HepG2 (cell line): ENCODE measurements around the gene JPH4. TPM values are rescaled to one million over a fixed set of nuclear protein-coding genes. Genes with fewer than 3 reads are reported as not detected.

Experiments
- CBX1 ChIP-seq: IDR thresholded peaks from one replicate; pipeline ENCODE4 v1.6.1; 2016; ENCODE audit warnings: antibody characterized with exemption, low read depth
- EP300 ChIP-seq, 3 experiments: sonication (generic) in 1 of 3; formaldehyde crosslinking in 1 of 3; IDR thresholded peaks; 2 replicates each; pipeline versions ENCODE4 v1.5.1 to v1.6.1; 2011 to 2020; ENCODE audit warnings: low read depth in 2 of 3, low read length in 2 of 3, borderline replicate concordance in 1 of 3, improper control_type of control experiment in 1 of 3, mild to moderate bottlenecking in 1 of 3, missing genetic modification reagents in 1 of 3, moderate library complexity in 1 of 3
- GATAD2A ChIP-seq: IDR thresholded peaks from 2 replicates; pipeline ENCODE4 v1.6.1; 2016
- HDAC2 ChIP-seq: sonication (generic); formaldehyde crosslinking; IDR thresholded peaks from 2 replicates; pipeline ENCODE4 v1.4.0; 2020; ENCODE audit warnings: missing genetic modification reagents
- HMGA1 ChIP-seq: sonication (generic); formaldehyde crosslinking; conservative IDR thresholded peaks from 2 replicates; pipeline ENCODE4 v1.4.0; 2020; ENCODE audit warnings: missing genetic modification reagents
- HNF4A ChIP-seq: sonication (generic); formaldehyde crosslinking; IDR thresholded peaks from 2 replicates; pipeline ENCODE4 v1.4.0; 2020; ENCODE audit warnings: missing genetic modification reagents
- KDM5A ChIP-seq: fragments of 200-600 bp; sonication (generic); IDR thresholded peaks from 2 replicates; pipeline ENCODE4 v1.7.0; 2018; ENCODE audit warnings: antibody characterized with exemption, mild to moderate bottlenecking, low read length, borderline replicate concordance
- KLF13 ChIP-seq: sonication (generic); formaldehyde crosslinking; IDR thresholded peaks from 2 replicates; pipeline ENCODE4 v1.4.0; 2020; ENCODE audit warnings: mild to moderate bottlenecking, missing genetic modification reagents
- MAZ ChIP-seq, 2 experiments: sonication (generic) in 1 of 2; formaldehyde crosslinking in 1 of 2; IDR thresholded peaks; 2 replicates each; pipeline versions ENCODE4 v1.5.0 to v1.6.1; 2012 to 2020; ENCODE audit warnings: low read depth in 2 of 2, mild to moderate bottlenecking in 2 of 2, borderline replicate concordance in 1 of 2, improper control_type of control experiment in 1 of 2, low read length in 1 of 2, missing genetic modification reagents in 1 of 2, moderate library complexity in 1 of 2
- MTA1 ChIP-seq: sonication (generic); formaldehyde crosslinking; IDR thresholded peaks from 2 replicates; pipeline ENCODE4 v1.4.0; 2020; ENCODE audit warnings: missing genetic modification reagents, mild to moderate bottlenecking, borderline replicate concordance
- NFKB2 ChIP-seq: sonication (generic); formaldehyde crosslinking; IDR thresholded peaks from 2 replicates; pipeline ENCODE4 v1.4.0; 2020; ENCODE audit warnings: missing genetic modification reagents, borderline replicate concordance
- POLR2G ChIP-seq: fragments of 200-400 bp; formaldehyde crosslinking; IDR thresholded peaks from 2 replicates; pipeline ENCODE4 v1.6.1; 2018; ENCODE audit warnings: mild to moderate bottlenecking, low read depth, low read length, moderate library complexity
- SP4 ChIP-seq: sonication (generic); formaldehyde crosslinking; IDR thresholded peaks from 2 replicates; pipeline ENCODE4 v1.8.1; 2023; ENCODE audit warnings: mild to moderate bottlenecking, missing genetic modification reagents
- ZBTB3 ChIP-seq: sonication (generic); formaldehyde crosslinking; IDR thresholded peaks from 2 replicates; pipeline ENCODE4 v1.4.0; 2020; ENCODE audit warnings: low read depth, mild to moderate bottlenecking, moderate library complexity, missing genetic modification reagents, borderline replicate concordance
- ZNF264 ChIP-seq: sonication (generic); formaldehyde crosslinking; IDR thresholded peaks from 2 replicates; pipeline ENCODE4 v1.4.0; 2020; ENCODE audit warnings: missing genetic modification reagents
- ZNF788 ChIP-seq: sonication (generic); formaldehyde crosslinking; IDR thresholded peaks from 2 replicates; pipeline ENCODE4 v1.5.0; 2020; ENCODE audit warnings: mild to moderate bottlenecking, missing genetic modification reagents, borderline replicate concordance
- polyA plus RNA-seq, 8 experiments: library from polyadenylated mRNA; depleted of rRNA in 3 of 8; stranded (reverse) in 7 of 8; unstranded in 1 of 8; fragments of >200 nt; fragmentation: Illumina TruSeq in 4 of 8; extraction: Trizol in 4 of 8; gene quantifications; 2 replicates each; pipeline versions ENCODE4 v1.2.1 to v1.2.3, GENCODE V29; 2011 to 2016; ENCODE audit warnings: low read depth in 4 of 8, missing spikeins in 1 of 8, mixed read lengths in 1 of 8; ENCODE audit not compliant: insufficient read depth in 1 of 8
- total RNA-seq, 5 experiments: library from RNA; depleted of rRNA; stranded (reverse); fragments of >200 nt; fragmentation: Illumina TruSeq; extraction: Trizol; gene quantifications; 2 replicates each; pipeline ENCODE4 v1.2.3, GENCODE V29; 2016; ENCODE audit warnings: low read depth in 1 of 5
- TF ChIP-seq, protein P1 (sequence below): sonication (generic); formaldehyde crosslinking; IDR thresholded peaks from 2 replicates; pipeline ENCODE4 v1.4.0; 2020; ENCODE audit warnings: missing genetic modification reagents
- TF ChIP-seq, protein P2 (sequence below), 2 experiments: IDR thresholded peaks; 2 replicates each; pipeline ENCODE4 v1.6.1; 2011 to 2012; ENCODE audit warnings: low read length in 2 of 2, borderline replicate concordance in 1 of 2, low read depth in 1 of 2, mild to moderate bottlenecking in 1 of 2, moderate library complexity in 1 of 2
- TF ChIP-seq, protein P3 (sequence below): sonication (generic); formaldehyde crosslinking; IDR thresholded peaks from 2 replicates; pipeline ENCODE4 v1.8.0; 2022; ENCODE audit warnings: mild to moderate bottlenecking, missing genetic modification reagents, borderline replicate concordance
- TF ChIP-seq, protein P4 (sequence below): sonication (generic); formaldehyde crosslinking; IDR thresholded peaks from 2 replicates; pipeline ENCODE4 v1.8.1; 2022; ENCODE audit warnings: low read depth, mild to moderate bottlenecking, missing genetic modification reagents

JPH4 gene
- total and polyA plus RNA-seq, 2 of the 13 experiments (the other 11 are each of a cell fraction or from before 2014, with no cell fraction given) = 0.08 to 0.22 TPM

DNA sequence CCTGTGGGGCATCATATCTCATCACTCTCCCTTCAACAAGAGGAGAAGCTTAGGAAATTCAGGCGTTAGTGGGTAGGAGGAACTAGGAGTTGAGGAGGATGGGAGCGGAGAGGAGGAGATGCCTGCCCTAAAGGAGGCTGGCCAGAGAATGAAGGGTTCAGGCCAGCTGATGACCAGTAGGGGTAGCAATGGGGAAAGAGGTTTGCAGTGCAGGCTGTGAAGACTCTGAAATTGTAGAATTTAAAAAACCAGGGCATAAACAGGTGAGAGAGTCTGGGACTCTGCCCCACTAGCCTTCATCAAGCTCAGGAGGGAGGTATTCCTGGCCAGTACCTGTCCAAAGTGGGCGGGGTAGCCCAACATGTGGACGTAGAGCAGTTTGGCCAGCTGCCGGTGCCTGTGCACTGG is 11.8 kb downstream of the JPH4 start (continued):
- TF ChIP-seq, protein P1, sequence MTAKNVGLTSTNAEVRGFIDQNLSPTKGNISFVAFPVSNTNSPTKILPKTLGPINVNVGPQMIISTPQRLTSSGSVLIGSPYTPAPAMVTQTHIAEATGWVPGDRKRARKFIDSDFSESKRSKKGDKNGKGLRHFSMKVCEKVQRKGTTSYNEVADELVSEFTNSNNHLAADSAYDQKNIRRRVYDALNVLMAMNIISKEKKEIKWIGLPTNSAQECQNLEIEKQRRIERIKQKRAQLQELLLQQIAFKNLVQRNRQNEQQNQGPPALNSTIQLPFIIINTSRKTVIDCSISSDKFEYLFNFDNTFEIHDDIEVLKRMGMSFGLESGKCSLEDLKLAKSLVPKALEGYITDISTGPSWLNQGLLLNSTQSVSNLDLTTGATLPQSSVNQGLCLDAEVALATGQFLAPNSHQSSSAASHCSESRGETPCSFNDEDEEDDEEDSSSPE (CRISPR knock-in tag) = no peak; the same call in 1 of the 2 replicates
- TF ChIP-seq, protein P2, sequence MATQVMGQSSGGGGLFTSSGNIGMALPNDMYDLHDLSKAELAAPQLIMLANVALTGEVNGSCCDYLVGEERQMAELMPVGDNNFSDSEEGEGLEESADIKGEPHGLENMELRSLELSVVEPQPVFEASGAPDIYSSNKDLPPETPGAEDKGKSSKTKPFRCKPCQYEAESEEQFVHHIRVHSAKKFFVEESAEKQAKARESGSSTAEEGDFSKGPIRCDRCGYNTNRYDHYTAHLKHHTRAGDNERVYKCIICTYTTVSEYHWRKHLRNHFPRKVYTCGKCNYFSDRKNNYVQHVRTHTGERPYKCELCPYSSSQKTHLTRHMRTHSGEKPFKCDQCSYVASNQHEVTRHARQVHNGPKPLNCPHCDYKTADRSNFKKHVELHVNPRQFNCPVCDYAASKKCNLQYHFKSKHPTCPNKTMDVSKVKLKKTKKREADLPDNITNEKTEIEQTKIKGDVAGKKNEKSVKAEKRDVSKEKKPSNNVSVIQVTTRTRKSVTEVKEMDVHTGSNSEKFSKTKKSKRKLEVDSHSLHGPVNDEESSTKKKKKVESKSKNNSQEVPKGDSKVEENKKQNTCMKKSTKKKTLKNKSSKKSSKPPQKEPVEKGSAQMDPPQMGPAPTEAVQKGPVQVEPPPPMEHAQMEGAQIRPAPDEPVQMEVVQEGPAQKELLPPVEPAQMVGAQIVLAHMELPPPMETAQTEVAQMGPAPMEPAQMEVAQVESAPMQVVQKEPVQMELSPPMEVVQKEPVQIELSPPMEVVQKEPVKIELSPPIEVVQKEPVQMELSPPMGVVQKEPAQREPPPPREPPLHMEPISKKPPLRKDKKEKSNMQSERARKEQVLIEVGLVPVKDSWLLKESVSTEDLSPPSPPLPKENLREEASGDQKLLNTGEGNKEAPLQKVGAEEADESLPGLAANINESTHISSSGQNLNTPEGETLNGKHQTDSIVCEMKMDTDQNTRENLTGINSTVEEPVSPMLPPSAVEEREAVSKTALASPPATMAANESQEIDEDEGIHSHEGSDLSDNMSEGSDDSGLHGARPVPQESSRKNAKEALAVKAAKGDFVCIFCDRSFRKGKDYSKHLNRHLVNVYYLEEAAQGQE (IDR thresholded peaks at IDR 0.05; ENCODE audit: borderline replicate concordance in 1 of 2, low read depth in 1 of 2, low read length in 2 of 2) = no peak
- TF ChIP-seq HNF4A (CRISPR knock-in tag) (no peak), GATAD2A (CRISPR knock-in tag) (0 out of 2 replicates have a peak, but pooled peaks have one; percentile 8), EP300 (IDR thresholded peaks at IDR 0.05; ENCODE audit: low read depth in 2 of 2, low read length in 2 of 2) (no peak), EP300 (CRISPR knock-in tag; IDR thresholded peaks at IDR 0.05; ENCODE audit: borderline replicate concordance) (peak; percentile 41; the same call in 1 of the 2 replicates), NFKB2 (CRISPR knock-in tag) (no peak), HDAC2 (no peak), KLF13 (CRISPR knock-in tag) (peak; percentile 94), ZNF788 (CRISPR knock-in tag) (no peak), SP4 (peak; percentile 18; the same call in 1 of the 2 replicates), KDM5A (no peak), ZBTB3 (no peak), POLR2G (peak; percentile 9; the same call in 1 of the 2 replicates), ZNF264 (CRISPR knock-in tag) (no peak), HMGA1 (CRISPR knock-in tag) (no peak), MTA1 (CRISPR knock-in tag) (no peak), CBX1 (no peak), MAZ (IDR thresholded peaks at IDR 0.05; ENCODE audit: borderline replicate concordance, low read depth, low read length) (no peak), MAZ (CRISPR knock-in tag; IDR thresholded peaks at IDR 0.05; ENCODE audit: low read depth) (no peak)
- TF ChIP-seq, protein P3, sequence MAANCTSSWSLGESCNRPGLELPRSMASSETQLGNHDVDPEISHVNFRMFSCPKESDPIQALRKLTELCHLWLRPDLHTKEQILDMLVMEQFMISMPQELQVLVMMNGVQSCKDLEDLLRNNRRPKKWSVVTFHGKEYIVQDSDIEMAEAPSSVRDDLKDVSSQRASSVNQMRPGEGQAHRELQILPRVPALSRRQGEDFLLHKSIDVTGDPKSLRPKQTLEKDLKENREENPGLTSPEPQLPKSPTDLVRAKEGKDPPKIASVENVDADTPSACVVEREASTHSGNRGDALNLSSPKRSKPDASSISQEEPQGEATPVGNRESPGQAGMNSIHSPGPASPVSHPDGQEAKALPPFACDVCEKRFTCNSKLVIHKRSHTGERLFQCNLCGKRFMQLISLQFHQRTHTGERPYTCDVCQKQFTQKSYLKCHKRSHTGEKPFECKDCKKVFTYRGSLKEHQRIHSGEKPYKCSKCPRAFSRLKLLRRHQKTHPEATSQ = 0 out of 2 replicates have a peak, but pooled peaks have one; percentile 34
- TF ChIP-seq, protein P4, sequence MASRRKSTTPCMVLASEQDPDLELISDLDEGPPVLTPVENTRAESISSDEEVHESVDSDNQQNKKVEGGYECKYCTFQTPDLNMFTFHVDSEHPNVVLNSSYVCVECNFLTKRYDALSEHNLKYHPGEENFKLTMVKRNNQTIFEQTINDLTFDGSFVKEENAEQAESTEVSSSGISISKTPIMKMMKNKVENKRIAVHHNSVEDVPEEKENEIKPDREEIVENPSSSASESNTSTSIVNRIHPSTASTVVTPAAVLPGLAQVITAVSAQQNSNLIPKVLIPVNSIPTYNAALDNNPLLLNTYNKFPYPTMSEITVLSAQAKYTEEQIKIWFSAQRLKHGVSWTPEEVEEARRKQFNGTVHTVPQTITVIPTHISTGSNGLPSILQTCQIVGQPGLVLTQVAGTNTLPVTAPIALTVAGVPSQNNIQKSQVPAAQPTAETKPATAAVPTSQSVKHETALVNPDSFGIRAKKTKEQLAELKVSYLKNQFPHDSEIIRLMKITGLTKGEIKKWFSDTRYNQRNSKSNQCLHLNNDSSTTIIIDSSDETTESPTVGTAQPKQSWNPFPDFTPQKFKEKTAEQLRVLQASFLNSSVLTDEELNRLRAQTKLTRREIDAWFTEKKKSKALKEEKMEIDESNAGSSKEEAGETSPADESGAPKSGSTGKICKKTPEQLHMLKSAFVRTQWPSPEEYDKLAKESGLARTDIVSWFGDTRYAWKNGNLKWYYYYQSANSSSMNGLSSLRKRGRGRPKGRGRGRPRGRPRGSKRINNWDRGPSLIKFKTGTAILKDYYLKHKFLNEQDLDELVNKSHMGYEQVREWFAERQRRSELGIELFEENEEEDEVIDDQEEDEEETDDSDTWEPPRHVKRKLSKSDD (CRISPR knock-in tag) = no peak
